H1 (cell line): ENCODE measurements around the gene ANKRD27. TPM values are rescaled to one million over a fixed set of nuclear protein-coding genes. Genes with fewer than 3 reads are reported as not detected.

ENCODE experiments used
- CTCF ChIA-PET: fragments of 300-600 bp; sonication (Branson Sonifier 250); formaldehyde crosslinking; loops from one replicate; lab custom pipeline; 2021; ENCODE audit not compliant: partially characterized antibody; lab: Charles Lee
- POLR2A ChIA-PET: fragments of 300-600 bp; sonication (Branson Sonifier 250); formaldehyde crosslinking; loops from one replicate; lab custom pipeline; 2021; ENCODE audit warnings: inconsistent platforms; ENCODE audit not compliant: partially characterized antibody; lab: Charles Lee
- DNase-seq, 2 experiments: peaks; one replicate each; pipeline versions ENCODE4 v3.0.0 to v3.0.0-alpha.2; 2010 to 2022; ENCODE audit warnings: low spot score in 2 of 2, low read depth in 1 of 2, mixed read lengths in 1 of 2
- FAIRE-seq: peaks from 2 replicates; lab custom pipeline; 2011; peaks lifted over from hg19 to GRCh38; lab: Jason Lieb, UNC
- H2AFZ ChIP-seq: 2 replicates; pipeline ENCODE4 v1.8.1; 2012; ENCODE audit warnings: low read length, inconsistent platforms
- H2AK5ac ChIP-seq: 2 replicates; pipeline ENCODE4 v1.6.1; 2013; ENCODE audit warnings: low read depth, low read length
- H2BK120ac ChIP-seq: replicated peaks from 2 replicates; pipeline ENCODE3; 2013; ENCODE audit warnings: low read depth, low read length, inconsistent platforms
- H2BK12ac ChIP-seq: 2 replicates; pipeline ENCODE4 v1.6.1; 2013; ENCODE audit warnings: low read depth, low read length
- H2BK15ac ChIP-seq: 2 replicates; pipeline ENCODE4 v1.6.1; 2013; ENCODE audit warnings: low read length
- H2BK20ac ChIP-seq: 2 replicates; pipeline ENCODE4 v1.6.1; 2013; ENCODE audit warnings: low read length
- H2BK5ac ChIP-seq: 2 replicates; pipeline ENCODE4 v1.6.1; 2013; ENCODE audit warnings: low read depth, low read length
- H3K14ac ChIP-seq: 2 replicates; pipeline ENCODE4 v1.6.1; 2013; ENCODE audit warnings: inconsistent platforms; ENCODE audit not compliant: insufficient read length
- H3K18ac ChIP-seq: 2 replicates; pipeline ENCODE4 v1.6.1; 2013; ENCODE audit warnings: low read length; ENCODE audit errors: extremely low read depth
- H3K23ac ChIP-seq: 2 replicates; pipeline ENCODE4 v1.6.1; 2013; ENCODE audit warnings: inconsistent platforms; ENCODE audit not compliant: insufficient read length
- H3K23me2 ChIP-seq: 2 replicates; pipeline ENCODE4 v1.6.1; 2013; ENCODE audit warnings: low read depth, low read length
- H3K27ac ChIP-seq: 2 replicates; pipeline ENCODE4 v1.6.1; 2011; ENCODE audit warnings: low read depth, low read length, inconsistent platforms
- H3K27me3 ChIP-seq, 4 experiments: replicated peaks in 1 of 4; 1 replicate in 1 of 4; 2 replicates in 3 of 4; pipeline versions ENCODE4 v1.6.1 to v1.8.1; 2011 to 2013; ENCODE audit warnings: low read length in 3 of 4, mild to moderate bottlenecking in 3 of 4, inconsistent platforms in 2 of 4, mixed read lengths in 2 of 4, moderate library complexity in 1 of 4; ENCODE audit not compliant: control insufficient read depth in 3 of 4, insufficient read depth in 3 of 4; ENCODE audit errors: extremely low read depth in 1 of 4
- H3K36me3 ChIP-seq, 4 experiments: 2 replicates each; pipeline versions ENCODE4 v1.6.1 to v1.8.1; 2011 to 2013; ENCODE audit warnings: mild to moderate bottlenecking in 4 of 4, low read length in 3 of 4, moderate library complexity in 2 of 4, control low read depth in 1 of 4, inconsistent platforms in 1 of 4; ENCODE audit not compliant: insufficient read depth in 4 of 4, control insufficient read depth in 2 of 4
- H3K4ac ChIP-seq: replicated peaks from 2 replicates; pipeline ENCODE3; 2013; ENCODE audit warnings: low read length, low read depth, mixed read lengths, inconsistent platforms; ENCODE audit not compliant: insufficient read length
- H3K4me1 ChIP-seq, 4 experiments: replicated peaks in 1 of 4; 1 replicate in 1 of 4; 2 replicates in 3 of 4; pipeline versions ENCODE4 v1.6.1 to v1.8.1; 2011 to 2013; ENCODE audit warnings: low read length in 3 of 4, inconsistent platforms in 2 of 4, mixed read lengths in 1 of 4; ENCODE audit not compliant: insufficient read depth in 4 of 4, control insufficient read depth in 3 of 4
- H3K4me2 ChIP-seq, 2 experiments: 2 replicates each; pipeline versions ENCODE4 v1.6.1 to v1.8.1; 2011 to 2013; ENCODE audit warnings: low read depth in 2 of 2, low read length in 2 of 2, control low read depth in 1 of 2, inconsistent platforms in 1 of 2, mild to moderate bottlenecking in 1 of 2; ENCODE audit not compliant: insufficient read depth in 1 of 2
- H3K4me3 ChIP-seq, 4 experiments: fragments of 200-600, 300-600 bp in 1 of 4; sonication (generic), shearing (Covaris generic), sonication (Bioruptor Twin) in 1 of 4; 2 replicates each; pipeline versions ENCODE4 v1.5.1 to v1.8.1; 2011 to 2016; ENCODE audit warnings: low read length in 4 of 4, low read depth in 3 of 4, control low read depth in 2 of 4, inconsistent platforms in 2 of 4, mild to moderate bottlenecking in 2 of 4, mixed read lengths in 1 of 4, moderate library complexity in 1 of 4; ENCODE audit not compliant: insufficient read depth in 2 of 4; ENCODE audit errors: extremely low read depth in 1 of 4
- H3K56ac ChIP-seq: replicated peaks from 2 replicates; pipeline ENCODE3; 2013; ENCODE audit warnings: low read depth, mild to moderate bottlenecking, mixed read lengths, low read length, inconsistent platforms; ENCODE audit not compliant: insufficient read length
- H3K79me1 ChIP-seq: 2 replicates; pipeline ENCODE4 v1.6.1; 2013; ENCODE audit warnings: low read depth, low read length, control low read depth
- H3K79me2 ChIP-seq, 2 experiments: 2 replicates each; pipeline versions ENCODE4 v1.6.1 to v1.8.1; 2012 to 2013; ENCODE audit warnings: low read length in 2 of 2, mild to moderate bottlenecking in 2 of 2, inconsistent platforms in 1 of 2; ENCODE audit not compliant: insufficient read depth in 2 of 2, control insufficient read depth in 1 of 2
- H3K9ac ChIP-seq, 4 experiments: replicated peaks in 1 of 4; 1 replicate in 1 of 4; 2 replicates in 3 of 4; pipeline versions ENCODE4 v1.6.1 to v1.8.1; 2011 to 2013; ENCODE audit warnings: low read depth in 3 of 4, low read length in 3 of 4, control low read depth in 2 of 4, mild to moderate bottlenecking in 2 of 4, moderate library complexity in 2 of 4, inconsistent platforms in 1 of 4; ENCODE audit errors: extremely low read depth in 1 of 4
- H3K9me3 ChIP-seq, 2 experiments: 2 replicates each; pipeline versions ENCODE4 v1.6.1 to v1.8.1; 2012 to 2013; ENCODE audit warnings: mild to moderate bottlenecking in 2 of 2, moderate library complexity in 2 of 2, control low read depth in 1 of 2, inconsistent platforms in 1 of 2, low read depth in 1 of 2, low read length in 1 of 2, mixed read lengths in 1 of 2; ENCODE audit not compliant: insufficient read depth in 2 of 2
- H4K20me1 ChIP-seq, 2 experiments: replicated peaks in 1 of 2; 2 replicates each; pipeline versions ENCODE3 to v1.8.1; 2011 to 2013; ENCODE audit warnings: inconsistent platforms in 2 of 2, low read length in 2 of 2, mild to moderate bottlenecking in 1 of 2; ENCODE audit not compliant: insufficient read depth in 2 of 2, control insufficient read depth in 1 of 2
- H4K5ac ChIP-seq: 2 replicates; pipeline ENCODE4 v1.6.1; 2013; ENCODE audit warnings: low read length, low read depth, mixed read lengths, inconsistent platforms; ENCODE audit not compliant: insufficient read length
- H4K8ac ChIP-seq: 2 replicates; pipeline ENCODE4 v1.8.0; 2013; ENCODE audit warnings: mild to moderate bottlenecking, moderate library complexity, low read length, inconsistent platforms; ENCODE audit not compliant: insufficient read depth; ENCODE audit errors: extremely low read depth
- H4K91ac ChIP-seq: replicated peaks from 2 replicates; pipeline ENCODE3; 2013; ENCODE audit warnings: low read length, mixed read lengths, inconsistent platforms; ENCODE audit not compliant: insufficient read length
- RNF2 ChIP-seq: fragments of 200-900, 300-1000 bp; sonication (generic); IDR thresholded peaks from 2 replicates; pipeline ENCODE4 v1.7.1; 2016; ENCODE audit warnings: borderline replicate concordance, low read depth, mild to moderate bottlenecking, antibody characterized with exemption, low read length; ENCODE audit not compliant: poor library complexity, severe bottlenecking; ENCODE audit errors: missing control alignments
- WGBS, 2 experiments: shearing (Covaris generic) in 1 of 2; methylation state at CpG; one replicate each; pipeline versions ENCODE4 v1.1.6 to v1.1.7; 2013 to 2015; ENCODE audit warnings: low lambda C conversion rate in 2 of 2, mixed read lengths in 2 of 2, inconsistent platforms in 1 of 2, low coverage in 1 of 2, missing lambda C conversion rate in 1 of 2; ENCODE audit not compliant: insufficient replicate concordance in 2 of 2, insufficient coverage in 1 of 2, insufficient read length in 1 of 2; ENCODE audit errors: extremely low coverage in 1 of 2, missing lambda C conversion rate in 1 of 2; 5-methylcytosine and 5-hydroxymethylcytosine counted together
- polyA plus RNA-seq, 7 experiments: library from polyadenylated mRNA; depleted of rRNA in 3 of 7; stranded (reverse) in 5 of 7; unstranded in 2 of 7; fragments of >200 nt in 5 of 7; fragments of 200-250 nt in 2 of 7; gene quantifications; 1 replicate in 5 of 7; 2 replicates in 1 of 7; 4 replicates in 1 of 7; pipeline versions ENCODE4 v1.2.1 to v1.2.3, GENCODE V29; 2011 to 2013; ENCODE audit warnings: missing spikeins in 2 of 7, mixed read lengths in 2 of 7
- total RNA-seq: library from RNA; stranded (reverse); fragmentation: NEBNext Ultra II Directional; extraction: Animal tissue kit (Norgen Biotek cat#: 25700); gene quantifications from 2 replicates; pipeline ENCODE4 v1.2.1, GENCODE V29; 2021

ANKRD27 gene
- total and polyA plus RNA-seq, 2 of the 8 experiments (the other 6 are each of a cell fraction or from before 2014, with no cell fraction given), result 27.9 to 55.7 TPM

DNA sequence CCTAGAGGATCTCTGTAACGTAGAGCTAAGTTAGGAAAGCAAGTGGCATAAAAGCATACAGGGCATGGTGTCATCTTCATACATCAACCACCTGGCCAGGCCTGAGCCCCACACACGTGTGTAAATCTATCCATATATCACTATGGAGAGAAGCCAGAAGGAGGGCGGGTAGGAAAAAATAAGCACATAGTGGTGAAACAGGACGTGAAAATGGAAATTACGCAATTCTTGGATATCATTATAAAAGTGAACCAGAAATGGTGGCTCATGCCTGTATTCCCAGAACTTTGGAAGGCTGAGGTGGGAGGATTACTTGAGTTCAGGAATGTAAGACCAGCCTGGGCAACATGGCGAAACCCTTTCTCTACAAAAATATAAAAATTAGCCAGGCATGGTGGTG lies 50.6 kb downstream of the ANKRD27 start:
- H3K27ac ChIP-seq, result no peak overlapping the region
- H3K9me3 ChIP-seq, result no peaks in the 10 kb centered on the region
- no peak overlapping the region for H2BK15ac ChIP-seq
- ChIA-PET POLR2A (no interaction called here), CTCF (interaction anchor here (0.7 to 1.1 kb wide), 4 partner anchors 21 to 334 kb away, joined by 3 to 4 read pairs (median 4); no protein-coding TSS in a partner anchor)
- TF ChIP-seq RNF2, result no peak
- H3K4ac ChIP-seq, result no peak overlapping the region
- no peak overlapping the region for H3K4me2 ChIP-seq
- 87% methylated on average over 6 of the region's 6 CpGs; no CpG with 5 or more reads in 1 of the 2 experiments for WGBS, 2 experiments
- DNase-seq, result no peak
- no peaks in the 10 kb centered on the region for H3K23me2 ChIP-seq
- FAIRE-seq, result no peak
- no peak overlapping the region for H3K56ac ChIP-seq
- no peaks in the 10 kb centered on the region for H3K79me2 ChIP-seq
- H2BK12ac ChIP-seq, result no peak overlapping the region
- H3K36me3 ChIP-seq, result peaks cover 4 to 37% (median 23%) of the 10 kb centered on the region in 4 experiments; a peak in 5 of 8 replicates
- peaks cover 2% of the 10 kb centered on the region; the same call in 1 of the 2 replicates for H3K79me1 ChIP-seq
- H4K8ac ChIP-seq, result no peak overlapping the region
- H3K14ac ChIP-seq, result no peak overlapping the region
- H3K23ac ChIP-seq, result no peak overlapping the region
- no peak overlapping the region for H3K18ac ChIP-seq
- no peak overlapping the region for H4K91ac ChIP-seq
- no peak overlapping the region for H2BK120ac ChIP-seq
- no peak overlapping the region for H2AK5ac ChIP-seq
- H2BK5ac ChIP-seq, result no peak overlapping the region
- H3K4me3 ChIP-seq, result no peak overlapping the region
- H4K20me1 ChIP-seq, result peaks cover 0 to 3% of the 10 kb centered on the region in 2 experiments
- no peaks in the 10 kb centered on the region for H3K27me3 ChIP-seq
- no peak overlapping the region for H4K5ac ChIP-seq
- H2AFZ ChIP-seq, result no peak overlapping the region
- no peak overlapping the region for H2BK20ac ChIP-seq
- no peaks in the 10 kb centered on the region for H3K4me1 ChIP-seq
- H3K9ac ChIP-seq, result no peak overlapping the region
